GM12878 (cell line): ENCODE results near the gene COL23A1. TPM values are rescaled to one million over a fixed set of nuclear protein-coding genes. Genes with fewer than 3 reads are reported as not detected.

Source experiments
- ATAC-seq: fragments of 200-7000 bp; cut with Tn5 transposase; 3 replicates; pipeline ENCODE4 v1.9.1; 2020; ENCODE audit warnings: mild to moderate bottlenecking, moderate library complexity
- BruUV-seq: library from RNA; stranded (reverse); fragments of 400-500 nt; replicated peaks from 2 replicates; lab custom pipeline; 2021; lab: Mats Ljungman, UMichigan
- CTCF ChIA-PET: fragments of 300-600 bp; sonication (Branson Sonifier 250); formaldehyde crosslinking; extraction: SDS; loops from one replicate; lab custom pipeline; 2021; ENCODE audit warnings: inconsistent platforms; lab: Yijun Ruan, JAX
- POLR2A ChIA-PET: fragments of 350-600 bp; formaldehyde crosslinking; extraction: SDS; loops from one replicate; lab custom pipeline; 2021; ENCODE audit warnings: inconsistent platforms; lab: Charles Lee
- RAD21 ChIA-PET: fragments of 300-600 bp; sonication (Branson Sonifier 250); formaldehyde crosslinking; loops from one replicate; lab custom pipeline; 2023; ENCODE audit warnings: antibody characterized with exemption; ENCODE audit not compliant: unreplicated experiment; lab: Charles Lee
- SMC1A ChIA-PET: fragments of 300-600 bp; sonication (Branson Sonifier 250); formaldehyde crosslinking; loops from one replicate; lab custom pipeline; 2023; ENCODE audit not compliant: unreplicated experiment, uncharacterized antibody; lab: Charles Lee
- DNase-seq: peaks from one replicate; pipeline ENCODE4 v3.0.0-alpha.2; 2011; ENCODE audit warnings: low read depth, low spot score
- FAIRE-seq: peaks from 3 replicates; lab custom pipeline; 2011; peaks lifted over from hg19 to GRCh38; lab: Jason Lieb, UNC
- H2AFZ ChIP-seq: 2 replicates; pipeline ENCODE4 v1.6.0; 2011; ENCODE audit warnings: low read depth, low read length, control low read depth; ENCODE audit not compliant: control insufficient read depth
- H3K27ac ChIP-seq: 2 replicates; pipeline ENCODE4 v1.5.1; 2011; ENCODE audit warnings: control low read depth; ENCODE audit not compliant: control insufficient read depth, insufficient read depth
- H3K27me3 ChIP-seq, 2 experiments: replicated peaks in 1 of 2; 2 replicates each; pipeline versions ENCODE4 v1.6.0 to v1.6.1; 2011; ENCODE audit warnings: low read length in 1 of 2; ENCODE audit not compliant: control insufficient read depth in 2 of 2, insufficient read depth in 2 of 2
- H3K36me3 ChIP-seq, 2 experiments: 2 replicates each; pipeline ENCODE4 v1.5.1; 2011; ENCODE audit warnings: low read length in 1 of 2; ENCODE audit not compliant: control insufficient read depth in 2 of 2, insufficient read depth in 2 of 2
- H3K4me1 ChIP-seq: 2 replicates; pipeline ENCODE4 v1.6.1; 2011; ENCODE audit warnings: mild to moderate bottlenecking, low read length, moderate library complexity, mixed read lengths; ENCODE audit not compliant: control insufficient read depth, insufficient read depth
- H3K4me2 ChIP-seq: 2 replicates; pipeline ENCODE4 v1.6.0; 2011; ENCODE audit warnings: control low read depth; ENCODE audit not compliant: control insufficient read depth, insufficient read depth
- H3K4me3 ChIP-seq: fragments of 200-600 bp; sonication (generic); 2 replicates; pipeline ENCODE4 v1.5.1; 2016
- H3K79me2 ChIP-seq: 2 replicates; pipeline ENCODE4 v1.6.0; 2011; ENCODE audit warnings: low read length; ENCODE audit not compliant: control insufficient read depth, insufficient read depth
- H3K9ac ChIP-seq: 2 replicates; pipeline ENCODE4 v1.8.0; 2011; ENCODE audit warnings: low read length, control low read depth, mixed read lengths; ENCODE audit not compliant: control insufficient read depth, insufficient read depth
- H3K9me3 ChIP-seq: replicated peaks from 3 replicates; pipeline ENCODE4 v1.5.1; 2011; ENCODE audit warnings: mild to moderate bottlenecking, low read length; ENCODE audit not compliant: control insufficient read depth, insufficient read depth
- H4K20me1 ChIP-seq: 2 replicates; pipeline ENCODE4 v1.6.0; 2011; ENCODE audit not compliant: control insufficient read depth, insufficient read depth
- HDAC2 ChIP-seq: fragments of 200-600 bp; sonication (generic); IDR thresholded peaks from 2 replicates; pipeline ENCODE4 v1.6.1; 2017
- PAX8 ChIP-seq: fragments of 450-650 bp; IDR thresholded peaks from 2 replicates; pipeline ENCODE4 v1.6.1; 2017; ENCODE audit warnings: mild to moderate bottlenecking, moderate library complexity
- POLR2AphosphoS2 ChIP-seq: IDR thresholded peaks from 2 replicates; pipeline ENCODE4 v1.6.1; 2011; ENCODE audit warnings: low read depth, mild to moderate bottlenecking, low read length, improper control_type of control experiment, moderate library complexity
- RELA ChIP-seq: fragments of 450-650 bp; IDR thresholded peaks from 2 replicates; pipeline ENCODE4 v1.8.0; 2014; ENCODE audit warnings: borderline replicate concordance; ENCODE audit not compliant: partially characterized antibody
- SMARCA5 ChIP-seq: fragments of 450-650 bp; IDR thresholded peaks from 2 replicates; pipeline ENCODE4 v1.6.1; 2017; ENCODE audit warnings: mild to moderate bottlenecking
- SREBF2 ChIP-seq: IDR thresholded peaks from 2 replicates; pipeline ENCODE4 v1.6.1; 2012; ENCODE audit warnings: mild to moderate bottlenecking, low read length
- SUPT20H ChIP-seq: IDR thresholded peaks from 2 replicates; pipeline ENCODE4 v1.6.1; 2011; ENCODE audit warnings: low read depth, mild to moderate bottlenecking, low read length, moderate library complexity, borderline replicate concordance; ENCODE audit not compliant: control insufficient read depth
- TCF3 ChIP-seq: IDR thresholded peaks from 2 replicates; pipeline ENCODE4 v1.6.1; 2012; ENCODE audit warnings: low read depth, mild to moderate bottlenecking, low read length, borderline replicate concordance; ENCODE audit not compliant: insufficient read depth
- ZNF207 ChIP-seq: fragments of 450-650 bp; IDR thresholded peaks from 2 replicates; pipeline ENCODE4 v1.6.1; 2014; ENCODE audit warnings: antibody characterized with exemption, mild to moderate bottlenecking, borderline replicate concordance
- ZNF592 ChIP-seq: fragments of 450-650 bp; IDR thresholded peaks from 2 replicates; pipeline ENCODE4 v1.6.1; 2017; ENCODE audit warnings: mild to moderate bottlenecking, moderate library complexity
- ZZZ3 ChIP-seq: IDR thresholded peaks from 2 replicates; pipeline ENCODE4 v1.6.1; 2011; ENCODE audit warnings: low read depth; ENCODE audit not compliant: control insufficient read depth, insufficient read length
- WGBS: methylation state at CpG from one replicate; pipeline ENCODE4 v1.1.6; 2016; ENCODE audit warnings: low lambda C conversion rate; ENCODE audit not compliant: insufficient replicate concordance, insufficient coverage; ENCODE audit errors: missing lambda C conversion rate; 5-methylcytosine and 5-hydroxymethylcytosine counted together
- in situ Hi-C: fragments of 300-500 bp; cut with MboI; formaldehyde crosslinking; loops from 9 replicates; pipeline ENCODE4 v1.14.3; 2018; ENCODE audit warnings: mixed read lengths
- intact Hi-C: fragments of 100-400 bp; cut with micrococcal nuclease; formaldehyde crosslinking; loops from one replicate; pipeline ENCODE4 v1.14.2; 2022; ENCODE audit not compliant: unreplicated experiment
- polyA plus RNA-seq, 11 experiments: library from polyadenylated mRNA; depleted of rRNA in 4 of 11; unstranded in 6 of 11; stranded (reverse) in 5 of 11; fragments of >200 nt; fragmentation: Nextera tagmentation in 4 of 11; fragmentation: Illumina TruSeq in 1 of 11; extraction: Ambion mirVana in 4 of 11; extraction: Trizol in 1 of 11; gene quantifications; 1 replicate in 1 of 11; 2 replicates in 10 of 11; pipeline versions ENCODE4 v1.2.1 to v1.2.3, GENCODE V29; 2011 to 2016; ENCODE audit warnings: inconsistent platforms in 2 of 11, missing spikeins in 2 of 11, low read depth in 1 of 11
- total RNA-seq, 4 experiments: library from RNA; depleted of rRNA in 3 of 4; stranded (reverse); fragments of >200 nt in 3 of 4; fragmentation: Illumina TruSeq in 1 of 4; extraction: Trizol in 1 of 4; gene quantifications; 2 replicates each; pipeline versions ENCODE4 v1.2.1 to v1.2.3, GENCODE V29; 2013 to 2021
- TF ChIP-seq, protein P1 (sequence below): IDR thresholded peaks from 2 replicates; pipeline ENCODE4 v1.6.1; 2012; ENCODE audit warnings: low read length, inconsistent platforms

COL23A1 gene
- total and polyA plus RNA-seq, 10 of the 15 experiments (the other 5 are each of a cell fraction or from before 2014, with no cell fraction given): 0.03 to 0.83 (median 0.09) TPM; not detected in 5

GRCh38 chr5:178418031-178418430 is 172.2 kb downstream of the COL23A1 start:
- TF ChIP-seq SUPT20H: no peak
- no peak for TF ChIP-seq ZNF207
- TF ChIP-seq, protein P1, sequence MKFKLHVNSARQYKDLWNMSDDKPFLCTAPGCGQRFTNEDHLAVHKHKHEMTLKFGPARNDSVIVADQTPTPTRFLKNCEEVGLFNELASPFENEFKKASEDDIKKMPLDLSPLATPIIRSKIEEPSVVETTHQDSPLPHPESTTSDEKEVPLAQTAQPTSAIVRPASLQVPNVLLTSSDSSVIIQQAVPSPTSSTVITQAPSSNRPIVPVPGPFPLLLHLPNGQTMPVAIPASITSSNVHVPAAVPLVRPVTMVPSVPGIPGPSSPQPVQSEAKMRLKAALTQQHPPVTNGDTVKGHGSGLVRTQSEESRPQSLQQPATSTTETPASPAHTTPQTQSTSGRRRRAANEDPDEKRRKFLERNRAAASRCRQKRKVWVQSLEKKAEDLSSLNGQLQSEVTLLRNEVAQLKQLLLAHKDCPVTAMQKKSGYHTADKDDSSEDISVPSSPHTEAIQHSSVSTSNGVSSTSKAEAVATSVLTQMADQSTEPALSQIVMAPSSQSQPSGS: no peak
- no peak for TF ChIP-seq SMARCA5
- no peak for TF ChIP-seq ZZZ3
- TF ChIP-seq PAX8: no peak
- no peak for TF ChIP-seq RELA
- no peak for TF ChIP-seq SREBF2
- no peak for TF ChIP-seq TCF3
- no peak for TF ChIP-seq HDAC2
- TF ChIP-seq POLR2AphosphoS2: no peak
- TF ChIP-seq ZNF592: no peak
- TF ChIP-seq, all 136 proteins: peak for 0
- H3K27me3 ChIP-seq: 0 out of 4 replicates have a peak, but pooled peaks cover 0 to 1% of the 10 kb centered on the region in 2 experiments
- in situ Hi-C loops: no loop called here
- H3K4me3 ChIP-seq: no peak overlapping the region
- DNase-seq (no peak), ATAC-seq (no peak), FAIRE-seq (no peak)
- ChIA-PET POLR2A (no interaction called here), SMC1A (no interaction called here), CTCF (no interaction called here), RAD21 (no interaction called here)
- no peaks in the 10 kb centered on the region for H3K4me1 ChIP-seq
- 15% methylated on average over 2 of the region's 2 CpGs for WGBS
- intact Hi-C loops: no loop called here
- no peaks in the 10 kb centered on the region for H4K20me1 ChIP-seq
- H2AFZ ChIP-seq: no peak overlapping the region
- H3K36me3 ChIP-seq: no peaks in the 10 kb centered on the region
- no peaks in the 10 kb centered on the region for H3K9me3 ChIP-seq
- BruUV-seq: no TSS peak
- H3K4me2 ChIP-seq: no peak overlapping the region
- no peak overlapping the region for H3K27ac ChIP-seq
- H3K79me2 ChIP-seq: no peaks in the 10 kb centered on the region
- no peak overlapping the region for H3K9ac ChIP-seq
